PC-9 (cell line): ENCODE data around the gene ZNF420. TPM values are rescaled to one million over a fixed set of nuclear protein-coding genes. Genes with fewer than 3 reads are reported as not detected.
A peak's percentile ranks its signal among the peaks of the same experiment; 100 is the strongest.

Experiments
- BruUV-seq: library from RNA; stranded (reverse); fragments of 400-500 nt; replicated peaks from 2 replicates; lab custom pipeline; 2021; lab: Mats Ljungman, UMichigan
- CTCF ChIA-PET: fragments of 300-600 bp; sonication (Branson Sonifier 250); formaldehyde crosslinking; loops from one replicate; lab custom pipeline; 2022; ENCODE audit warnings: antibody characterized with exemption; lab: Charles Lee
- POLR2A ChIA-PET: fragments of 300-600 bp; sonication (Branson Sonifier 250); formaldehyde crosslinking; loops from one replicate; lab custom pipeline; 2022; ENCODE audit warnings: antibody characterized with exemption; ENCODE audit not compliant: unreplicated experiment; lab: Charles Lee
- DNase-seq, 2 experiments: peaks; one replicate each; pipeline versions ENCODE4 v3.0.0 to v3.0.0-alpha.2; 2015 to 2022; ENCODE audit warnings: mixed read lengths in 1 of 2
- H2AFZ ChIP-seq: fragments of 200-600 bp; sonication (generic); 2 replicates; pipeline ENCODE4 v1.8.1; 2017; ENCODE audit warnings: antibody characterized with exemption
- H3F3A ChIP-seq: fragments of 200-600 bp; sonication (generic); 2 replicates; pipeline ENCODE4 v1.8.1; 2017; ENCODE audit warnings: antibody characterized with exemption, mild to moderate bottlenecking, low read depth; ENCODE audit not compliant: insufficient read depth
- H3K27ac ChIP-seq: fragments of 200-600 bp; sonication (generic); 2 replicates; pipeline ENCODE4 v1.6.1; 2016; ENCODE audit warnings: mixed run types
- H3K27me3 ChIP-seq: fragments of 200-600 bp; sonication (generic); 2 replicates; pipeline ENCODE4 v1.6.1; 2016; ENCODE audit warnings: low read depth, mixed run types; ENCODE audit not compliant: insufficient read depth
- H3K36me3 ChIP-seq: fragments of 200-600 bp; sonication (generic); 2 replicates; pipeline ENCODE4 v1.6.1; 2016; ENCODE audit warnings: low read depth, mixed run types
- H3K4me1 ChIP-seq: fragments of 200-600 bp; sonication (generic); replicated peaks from 2 replicates; pipeline ENCODE4 v1.6.1; 2016; ENCODE audit warnings: mixed run types; ENCODE audit not compliant: insufficient read depth
- H3K4me2 ChIP-seq: fragments of 200-600 bp; sonication (generic); 2 replicates; pipeline ENCODE4 v1.6.1; 2017; ENCODE audit warnings: mixed run types
- H3K4me3 ChIP-seq: fragments of 200-600 bp; sonication (generic); 2 replicates; pipeline ENCODE4 v1.6.1; 2016; ENCODE audit warnings: mixed run types
- H3K79me2 ChIP-seq: fragments of 200-600 bp; sonication (generic); 2 replicates; pipeline ENCODE4 v1.6.1; 2017; ENCODE audit warnings: low read depth, mixed run types
- H3K9me2 ChIP-seq: fragments of 200-600 bp; sonication (generic); 2 replicates; pipeline ENCODE4 v1.8.1; 2017; ENCODE audit warnings: mild to moderate bottlenecking; ENCODE audit not compliant: insufficient read depth
- H3K9me3 ChIP-seq: fragments of 200-600 bp; sonication (generic); 2 replicates; pipeline ENCODE4 v1.8.1; 2016; ENCODE audit warnings: low read depth; ENCODE audit not compliant: insufficient read depth
- H4K20me1 ChIP-seq: fragments of 200-600 bp; sonication (generic); 2 replicates; pipeline ENCODE4 v1.8.1; 2017; ENCODE audit not compliant: insufficient read depth
- EZH2 ChIP-seq: fragments of 200-600 bp; sonication (generic); IDR thresholded peaks from 2 replicates; pipeline ENCODE4 v1.8.0; 2017; ENCODE audit warnings: antibody characterized with exemption, low read depth
- intact Hi-C: fragments of 100-400 bp; cut with micrococcal nuclease; formaldehyde crosslinking; loops from one replicate; pipeline ENCODE4 v1.10.0; 2022; ENCODE audit not compliant: unreplicated experiment
- total RNA-seq: library from RNA; stranded (reverse); gene quantifications from 2 replicates; pipeline ENCODE4 v1.2.3, GENCODE V29; 2021
- TF ChIP-seq, protein P1 (sequence below): fragments of 200-600 bp; sonication (generic); conservative IDR thresholded peaks from 2 replicates; pipeline ENCODE4 v1.6.1; 2017; ENCODE audit warnings: mixed run types, antibody characterized with exemption, mild to moderate bottlenecking, moderate library complexity

ZNF420 gene
- total RNA-seq, 1 experiment from 2014 or later: 4.7 TPM

DNA sequence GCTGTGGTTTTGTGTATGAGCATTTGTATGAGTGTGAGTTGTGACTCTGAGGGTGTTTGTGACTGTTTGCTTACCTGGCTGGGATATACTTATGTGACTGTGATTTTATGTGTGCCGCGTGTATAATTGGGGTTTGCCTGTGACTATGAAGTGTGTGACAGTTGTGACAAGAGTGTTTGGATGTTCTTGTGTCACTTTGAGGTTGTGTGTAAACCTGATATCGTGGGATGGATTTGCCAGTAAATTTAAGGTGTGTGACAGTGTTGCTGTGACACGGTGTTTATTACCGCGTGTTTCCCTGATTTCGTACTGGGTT, 442 bp downstream of the ZNF420 start:
- Histone ChIP-seq H3F3A (no peaks in the 10 kb centered on the region), H2AFZ (peak overlapping the region; percentile 99), H3K9me3 (peaks cover 25% of the 10 kb centered on the region), H3K4me1 (peaks cover 7% of the 10 kb centered on the region), H3K9me2 (no peaks in the 10 kb centered on the region), H3K79me2 (peaks cover 26% of the 10 kb centered on the region), H3K36me3 (0 out of 2 replicates have a peak, but pooled peaks cover 8% of the 10 kb centered on the region), H4K20me1 (no peaks in the 10 kb centered on the region), H3K4me3 (peak overlapping the region; percentile 96), H3K27me3 (no peaks in the 10 kb centered on the region), H3K4me2 (peak overlapping the region; percentile 94), H3K27ac (no peak overlapping the region)
- BruUV-seq: no TSS peak
- intact Hi-C loops: loop anchor here (1.0 to 5.0 kb wide), 4 partner anchors 94 to 389 kb away; partner anchors contain the start of genes ZNF345, ZNF569, ZNF570 and ZNF585A
- no peak for DNase-seq
- ChIA-PET POLR2A (interaction anchor here (0.7 kb wide), 1 partner anchor 864 kb away, joined by 4 read pairs; the partner anchor contains the start of gene ZNF565), CTCF (no interaction called here)
- TF ChIP-seq, protein P1, sequence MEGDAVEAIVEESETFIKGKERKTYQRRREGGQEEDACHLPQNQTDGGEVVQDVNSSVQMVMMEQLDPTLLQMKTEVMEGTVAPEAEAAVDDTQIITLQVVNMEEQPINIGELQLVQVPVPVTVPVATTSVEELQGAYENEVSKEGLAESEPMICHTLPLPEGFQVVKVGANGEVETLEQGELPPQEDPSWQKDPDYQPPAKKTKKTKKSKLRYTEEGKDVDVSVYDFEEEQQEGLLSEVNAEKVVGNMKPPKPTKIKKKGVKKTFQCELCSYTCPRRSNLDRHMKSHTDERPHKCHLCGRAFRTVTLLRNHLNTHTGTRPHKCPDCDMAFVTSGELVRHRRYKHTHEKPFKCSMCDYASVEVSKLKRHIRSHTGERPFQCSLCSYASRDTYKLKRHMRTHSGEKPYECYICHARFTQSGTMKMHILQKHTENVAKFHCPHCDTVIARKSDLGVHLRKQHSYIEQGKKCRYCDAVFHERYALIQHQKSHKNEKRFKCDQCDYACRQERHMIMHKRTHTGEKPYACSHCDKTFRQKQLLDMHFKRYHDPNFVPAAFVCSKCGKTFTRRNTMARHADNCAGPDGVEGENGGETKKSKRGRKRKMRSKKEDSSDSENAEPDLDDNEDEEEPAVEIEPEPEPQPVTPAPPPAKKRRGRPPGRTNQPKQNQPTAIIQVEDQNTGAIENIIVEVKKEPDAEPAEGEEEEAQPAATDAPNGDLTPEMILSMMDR: no peak
- TF ChIP-seq EZH2: no peak

DNA sequence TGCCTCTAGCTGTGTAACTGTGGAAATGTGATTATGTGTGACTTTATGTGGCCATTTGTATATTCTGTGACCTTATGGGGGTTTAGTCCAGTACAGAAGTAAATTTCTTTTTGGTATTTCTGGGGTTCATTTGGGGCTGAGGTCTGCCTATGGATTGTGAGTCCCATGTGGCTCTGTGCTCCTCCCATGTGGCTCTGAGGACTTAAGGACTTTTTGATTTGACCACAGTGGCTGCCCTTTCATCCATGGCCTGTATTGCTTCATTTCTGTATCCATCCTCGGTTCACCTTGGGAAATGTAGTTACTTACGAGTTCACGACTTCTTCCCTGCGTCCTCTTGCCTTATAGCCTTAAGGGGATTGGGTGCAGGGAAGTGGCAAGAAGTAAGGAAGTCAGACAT, 1.0 kb downstream of the ZNF420 start:
- H3K27me3 ChIP-seq: no peaks in the 10 kb centered on the region
- H3K4me3 ChIP-seq: peak overlapping the region; percentile 96
- H3K9me2 ChIP-seq: no peaks in the 10 kb centered on the region
- peaks cover 26% of the 10 kb centered on the region for H3K79me2 ChIP-seq
- TF ChIP-seq, protein P1: no peak
- TF ChIP-seq EZH2: no peak
- peak overlapping the region; percentile 94 for H3K4me2 ChIP-seq
- no TSS peak for BruUV-seq
- 0 out of 2 replicates have a peak, but pooled peaks cover 8% of the 10 kb centered on the region for H3K36me3 ChIP-seq
- peaks cover 30% of the 10 kb centered on the region for H3K9me3 ChIP-seq
- intact Hi-C loops: loop anchor here (2.0 to 5.0 kb wide), 2 partner anchors 94 to 388 kb away; partner anchors contain the start of genes ZNF569, ZNF570 and ZNF585A
- CTCF ChIA-PET: no interaction called here
- POLR2A ChIA-PET: no interaction called here
- no peaks in the 10 kb centered on the region for H3F3A ChIP-seq
- peak overlapping the region; percentile 99 for H2AFZ ChIP-seq
- H3K27ac ChIP-seq: no peak overlapping the region
- no peaks in the 10 kb centered on the region for H4K20me1 ChIP-seq
- no peak for DNase-seq
- H3K4me1 ChIP-seq: peaks cover 7% of the 10 kb centered on the region

DNA sequence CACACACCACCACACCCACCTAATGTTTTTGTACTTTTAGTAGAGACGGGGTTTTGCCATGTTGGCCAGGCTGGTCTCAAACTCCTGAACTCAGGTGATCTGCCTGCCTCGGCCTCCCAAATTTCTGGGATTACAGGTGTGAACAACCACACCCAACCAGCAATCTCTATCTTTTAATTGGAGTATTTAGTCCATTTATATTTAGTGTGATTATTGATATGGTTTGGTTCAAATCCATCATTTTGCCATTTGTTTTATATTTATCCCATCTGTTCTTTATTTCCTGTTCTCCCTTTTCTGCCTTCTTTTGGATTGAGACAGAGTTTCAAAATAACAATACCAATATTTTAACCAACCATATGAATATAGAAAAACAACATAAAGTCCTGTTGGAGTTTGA, 4.1 kb downstream of the ZNF420 start:
- H3K4me3 ChIP-seq: no peak overlapping the region
- H3K27me3 ChIP-seq: no peaks in the 10 kb centered on the region
- DNase-seq: no peak
- intact Hi-C loops: no loop called here
- peaks cover 22% of the 10 kb centered on the region for H3K79me2 ChIP-seq
- H3K36me3 ChIP-seq: peaks cover 14% of the 10 kb centered on the region
- no peaks in the 10 kb centered on the region for H4K20me1 ChIP-seq
- H3K4me2 ChIP-seq: no peak overlapping the region
- TF ChIP-seq, protein P1: no peak
- peaks cover 2% of the 10 kb centered on the region; the same call in 1 of the 2 replicates for H3K4me1 ChIP-seq
- POLR2A ChIA-PET: no interaction called here
- BruUV-seq: no TSS peak
- H3F3A ChIP-seq: no peaks in the 10 kb centered on the region
- H3K9me2 ChIP-seq: no peaks in the 10 kb centered on the region
- H3K27ac ChIP-seq: no peak overlapping the region
- no peak overlapping the region for H2AFZ ChIP-seq
- peaks cover 52% of the 10 kb centered on the region for H3K9me3 ChIP-seq
- CTCF ChIA-PET: no interaction called here
